Mesothelial cell of epicardium (in vitro differentiated cells): ENCODE data around the gene NECTIN2. TPM values are rescaled to one million over a fixed set of nuclear protein-coding genes. Genes with fewer than 3 reads are reported as not detected.

ENCODE experiments used
- DNase-seq, 2 experiments: peaks; one replicate each; pipeline ENCODE4 v3.0.0; 2021; ENCODE audit warnings: low spot score in 2 of 2; ENCODE audit not compliant: unreplicated experiment in 2 of 2
- H3K27ac Mint-ChIP-seq: 2 replicates; pipeline ENCODE4 v1.8.0; 2021; ENCODE audit warnings: mixed read lengths
- H3K27me3 Mint-ChIP-seq: 2 replicates; pipeline ENCODE4 v1.8.0; 2021; ENCODE audit warnings: low read depth, mixed read lengths
- H3K36me3 Mint-ChIP-seq: 2 replicates; pipeline ENCODE4 v1.8.0; 2021; ENCODE audit warnings: mixed read lengths
- H3K4me1 Mint-ChIP-seq: 2 replicates; pipeline ENCODE4 v1.8.0; 2021; ENCODE audit warnings: mixed read lengths
- H3K4me3 Mint-ChIP-seq: 2 replicates; pipeline ENCODE4 v1.8.0; 2021; ENCODE audit warnings: mild to moderate bottlenecking, moderate library complexity, mixed read lengths
- H3K9me3 Mint-ChIP-seq: 2 replicates; pipeline ENCODE4 v1.8.0; 2021; ENCODE audit warnings: mixed read lengths
- total RNA-seq: library from RNA; stranded (reverse); gene quantifications from 3 replicates; pipeline ENCODE4 v1.2.1, GENCODE V29; 2021
- TF ChIP-seq, protein P1 (sequence below): fragments of 200-600 bp; sonication (generic); IDR thresholded peaks from one replicate; pipeline ENCODE4 v1.5.0; 2021; ENCODE audit warnings: antibody characterized with exemption; ENCODE audit not compliant: unreplicated experiment

Gene NECTIN2
- total RNA-seq, 1 donor from 2014 or later: 300 TPM

DNA sequence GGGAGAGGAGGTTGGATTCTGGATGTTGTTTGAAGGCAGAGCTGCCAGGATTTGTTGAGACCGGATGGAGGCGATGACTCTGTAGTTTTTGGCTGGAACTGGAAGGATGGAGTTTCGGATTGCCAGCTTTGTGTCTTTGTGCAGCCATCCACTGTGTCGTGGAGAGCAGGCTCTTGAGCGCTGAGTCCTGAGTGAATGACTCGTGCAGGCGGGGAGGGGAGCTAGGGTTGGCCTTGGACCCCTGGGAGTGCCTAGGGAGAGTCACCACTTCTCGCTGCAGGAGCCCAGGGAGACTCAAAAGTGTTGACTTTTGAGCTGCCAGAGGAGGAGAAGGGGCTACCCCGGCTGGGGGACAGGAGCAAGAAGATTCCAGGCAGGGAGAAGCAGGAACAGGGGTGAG, 48.8 kb downstream of the NECTIN2 start:
- peaks cover 17% of the 10 kb centered on the region for H3K4me1 Mint-ChIP-seq
- H3K4me3 Mint-ChIP-seq: no peak overlapping the region
- no peak for DNase-seq
- no peaks in the 10 kb centered on the region for H3K9me3 Mint-ChIP-seq
- TF ChIP-seq, protein P1, sequence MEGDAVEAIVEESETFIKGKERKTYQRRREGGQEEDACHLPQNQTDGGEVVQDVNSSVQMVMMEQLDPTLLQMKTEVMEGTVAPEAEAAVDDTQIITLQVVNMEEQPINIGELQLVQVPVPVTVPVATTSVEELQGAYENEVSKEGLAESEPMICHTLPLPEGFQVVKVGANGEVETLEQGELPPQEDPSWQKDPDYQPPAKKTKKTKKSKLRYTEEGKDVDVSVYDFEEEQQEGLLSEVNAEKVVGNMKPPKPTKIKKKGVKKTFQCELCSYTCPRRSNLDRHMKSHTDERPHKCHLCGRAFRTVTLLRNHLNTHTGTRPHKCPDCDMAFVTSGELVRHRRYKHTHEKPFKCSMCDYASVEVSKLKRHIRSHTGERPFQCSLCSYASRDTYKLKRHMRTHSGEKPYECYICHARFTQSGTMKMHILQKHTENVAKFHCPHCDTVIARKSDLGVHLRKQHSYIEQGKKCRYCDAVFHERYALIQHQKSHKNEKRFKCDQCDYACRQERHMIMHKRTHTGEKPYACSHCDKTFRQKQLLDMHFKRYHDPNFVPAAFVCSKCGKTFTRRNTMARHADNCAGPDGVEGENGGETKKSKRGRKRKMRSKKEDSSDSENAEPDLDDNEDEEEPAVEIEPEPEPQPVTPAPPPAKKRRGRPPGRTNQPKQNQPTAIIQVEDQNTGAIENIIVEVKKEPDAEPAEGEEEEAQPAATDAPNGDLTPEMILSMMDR: no peak
- no peaks in the 10 kb centered on the region for H3K27me3 Mint-ChIP-seq
- H3K36me3 Mint-ChIP-seq: peaks cover 25% of the 10 kb centered on the region
- no peak overlapping the region for H3K27ac Mint-ChIP-seq

DNA sequence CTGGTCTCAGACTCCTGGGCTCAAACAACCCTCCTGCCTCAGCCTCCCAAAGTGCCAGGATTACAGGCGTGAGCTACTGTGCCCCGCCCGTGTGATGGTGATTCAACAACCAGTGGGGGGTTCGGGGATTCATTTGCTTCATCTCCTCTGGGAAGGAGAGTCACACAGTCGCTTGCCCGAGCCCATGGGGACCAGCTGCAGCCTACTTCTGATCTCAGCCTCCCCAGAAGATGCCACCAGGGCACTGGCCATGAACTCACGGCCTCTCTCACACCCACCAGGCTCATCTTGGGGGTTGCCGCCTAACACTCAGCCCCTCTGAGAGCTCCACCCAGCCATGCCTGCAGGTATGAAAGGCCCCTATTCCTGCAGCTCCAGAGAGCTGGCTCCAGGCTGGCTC, 51.7 kb downstream of the NECTIN2 start:
- Mint-ChIP-seq H3K27ac (no peak overlapping the region), H3K4me1 (no peaks in the 10 kb centered on the region), H3K36me3 (peaks cover 30% of the 10 kb centered on the region), H3K9me3 (no peaks in the 10 kb centered on the region), H3K4me3 (no peak overlapping the region), H3K27me3 (no peaks in the 10 kb centered on the region)
- TF ChIP-seq, protein P1: no peak
- DNase-seq: no peak

DNA sequence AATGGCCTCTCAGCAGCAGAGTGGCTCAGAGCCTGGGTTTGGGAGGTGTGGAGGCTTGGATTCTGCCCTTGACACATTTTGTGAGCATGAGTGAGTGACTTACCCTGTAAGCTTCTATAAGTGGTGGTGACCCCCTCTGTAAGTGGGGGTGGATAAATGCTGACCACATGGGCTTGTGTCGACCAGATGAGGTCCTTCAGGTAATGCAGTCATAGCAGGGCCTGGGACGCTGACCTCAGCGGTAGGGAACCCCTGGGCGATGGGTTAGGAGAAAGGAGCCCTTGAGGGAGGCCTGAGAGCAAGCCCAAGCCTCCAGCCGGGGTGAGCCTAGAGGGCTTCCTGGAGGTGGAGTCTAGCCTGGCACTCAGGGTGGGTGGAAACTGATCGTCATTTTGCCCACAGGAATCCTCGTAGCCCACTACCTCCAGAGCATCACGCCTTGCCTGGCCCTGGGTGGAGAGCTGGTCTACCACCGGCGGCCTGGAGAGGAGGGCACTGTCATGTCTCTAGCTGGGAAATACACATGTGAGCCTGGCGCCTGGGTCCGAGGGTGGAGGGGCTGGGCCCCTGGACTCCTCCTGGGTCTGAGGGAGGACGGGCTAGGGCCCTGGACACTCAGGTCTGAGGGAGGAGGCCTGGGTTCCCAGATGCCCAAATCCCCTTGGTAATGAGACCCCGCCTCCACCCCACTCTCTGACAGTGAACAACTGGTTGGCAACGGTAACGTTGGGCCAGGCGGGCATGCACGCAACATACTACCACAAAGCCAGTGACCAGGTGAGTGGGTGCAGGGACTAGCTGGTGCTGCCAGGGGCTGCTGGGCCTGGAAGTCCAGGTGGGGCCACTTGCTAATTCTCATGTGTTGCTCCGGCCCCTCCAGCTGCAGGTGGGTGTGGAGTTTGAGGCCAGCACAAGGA, 54.5 kb downstream of the NECTIN2 start:
- H3K4me1 Mint-ChIP-seq: peaks cover 3% of the 10 kb centered on the region
- no peak overlapping the region for H3K27ac Mint-ChIP-seq

DNA sequence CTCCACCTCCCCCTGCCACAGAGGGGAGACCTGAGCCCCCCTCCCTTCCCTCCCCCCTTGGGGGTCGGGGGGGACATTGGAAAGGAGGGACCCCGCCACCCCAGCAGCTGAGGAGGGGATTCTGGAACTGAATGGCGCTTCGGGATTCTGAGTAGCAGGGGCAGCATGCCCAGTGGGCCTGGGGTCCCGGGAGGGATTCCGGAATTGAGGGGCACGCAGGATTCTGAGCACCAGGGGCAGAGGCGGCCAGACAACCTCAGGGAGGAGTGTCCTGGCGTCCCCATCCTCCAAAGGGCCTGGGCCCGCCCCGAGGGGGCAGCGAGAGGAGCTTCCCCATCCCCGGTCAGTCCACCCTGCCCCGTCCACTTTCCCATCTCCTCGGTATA, 57.1 kb downstream of the NECTIN2 start:
- Mint-ChIP-seq H3K4me1 (peaks cover 16% of the 10 kb centered on the region), H3K36me3 (peaks cover 14% of the 10 kb centered on the region), H3K4me3 (no peak overlapping the region), H3K27me3 (no peaks in the 10 kb centered on the region), H3K9me3 (no peaks in the 10 kb centered on the region), H3K27ac (no peak overlapping the region)
- DNase-seq: no peak
- TF ChIP-seq, protein P1: no peak

More for the DNA sequence above, 54.5 kb downstream of the NECTIN2 start:
- TF ChIP-seq, protein P1: no peak
- DNase-seq: no peak
- no peak overlapping the region for H3K4me3 Mint-ChIP-seq
- no peaks in the 10 kb centered on the region for H3K9me3 Mint-ChIP-seq
- H3K27me3 Mint-ChIP-seq: no peaks in the 10 kb centered on the region
- H3K36me3 Mint-ChIP-seq: peaks cover 23% of the 10 kb centered on the region

DNA sequence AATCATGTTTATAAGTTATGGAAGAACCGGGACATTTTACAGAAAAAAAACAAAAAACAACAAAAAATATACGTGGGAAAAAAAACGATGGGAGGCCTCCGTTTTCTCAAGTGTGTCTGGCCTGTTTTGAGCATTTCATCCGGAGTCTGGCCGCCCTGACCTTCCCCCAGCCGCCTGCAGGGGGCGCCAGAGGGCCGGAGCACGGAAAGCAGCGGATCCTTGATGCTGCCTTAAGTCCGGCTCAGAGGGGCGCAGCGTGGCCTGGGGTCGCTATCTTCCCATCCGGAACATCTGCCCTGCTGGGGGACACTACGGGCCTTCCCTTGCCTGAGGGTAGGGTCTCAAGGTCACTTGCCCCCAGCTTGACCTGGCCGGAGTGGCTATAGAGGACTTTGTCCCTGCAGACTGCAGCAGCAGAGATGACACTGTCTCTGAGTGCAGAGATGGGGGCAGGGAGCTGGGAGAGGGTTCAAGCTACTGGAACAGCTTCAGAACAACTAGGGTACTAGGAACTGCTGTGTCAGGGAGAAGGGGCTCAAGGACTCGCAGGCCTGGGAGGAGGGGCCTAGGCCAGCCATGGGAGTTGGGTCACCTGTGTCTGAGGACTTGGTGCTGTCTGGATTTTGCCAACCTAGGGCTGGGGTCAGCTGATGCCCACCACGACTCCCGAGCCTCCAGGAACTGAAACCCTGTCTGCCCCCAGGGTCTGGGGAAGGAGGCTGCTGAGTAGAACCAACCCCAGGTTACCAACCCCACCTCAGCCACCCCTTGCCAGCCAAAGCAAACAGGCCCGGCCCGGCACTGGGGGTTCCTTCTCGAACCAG, 57.7 kb downstream of the NECTIN2 start:
- peak overlapping the region; percentile 30 for H3K27ac Mint-ChIP-seq
- no peaks in the 10 kb centered on the region for H3K9me3 Mint-ChIP-seq
- no peaks in the 10 kb centered on the region for H3K27me3 Mint-ChIP-seq
- peaks cover 16% of the 10 kb centered on the region for H3K4me1 Mint-ChIP-seq
- DNase-seq: peak; percentile 67 to 89
- TF ChIP-seq, protein P1: peak; percentile 98
- peaks cover 14% of the 10 kb centered on the region for H3K36me3 Mint-ChIP-seq
- H3K4me3 Mint-ChIP-seq: peak overlapping the region; percentile 20
